ENCODE measurements around the gene INTS7. TPM values are rescaled to one million over a fixed set of nuclear protein-coding genes. Genes with fewer than 3 reads are reported as not detected.

The INTS7 gene
- total RNA-seq, 1 experiment from 2014 or later: 25.3 TPM

- Histone ChIP-seq H3K36me3 (ENCODE audit: low read depth, low read length) (no peaks in the 10 kb centered on the region), H3K4me1 (ENCODE audit: insufficient read depth, low read length) (peaks cover 18% of the 10 kb centered on the region), H3F3A (ENCODE audit: low read length, unreplicated experiment) (no peaks in the 10 kb centered on the region), H3K79me2 (ENCODE audit: low read length) (no peaks in the 10 kb centered on the region), H3K27ac (ENCODE audit: low read length) (no peak overlapping the region), H3K27me3 (ENCODE audit: low read length) (peaks cover 29% of the 10 kb centered on the region), H3K4me2 (ENCODE audit: low read length) (no peak overlapping the region), H3K9me2 (replicated peaks; ENCODE audit: low read length) (no peaks in the 10 kb centered on the region), H4K20me1 (ENCODE audit: low read length) (0 out of 2 replicates have a peak, but pooled peaks cover 5% of the 10 kb centered on the region), H3K9ac (ENCODE audit: low read length) (no peak overlapping the region), H2AFZ (ENCODE audit: low read length) (no peak overlapping the region), H3K4me3 (ENCODE audit: low read length) (no peak overlapping the region), H3K9me3 (ENCODE audit: low read length) (no peaks in the 10 kb centered on the region)
- no peak for DNase-seq
- CTCF ChIA-PET: no interaction called here
- no TSS peak for BruUV-seq (replicated peaks)
- TF ChIP-seq EZH2phosphoT487 (IDR thresholded peaks at IDR 0.05; ENCODE audit: borderline replicate concordance, low read length): no peak
- TF ChIP-seq CTCF (conservative IDR thresholded peaks at IDR 0.05; ENCODE audit: low read depth, low read length): no peak
- TF ChIP-seq EZH2 (IDR thresholded peaks at IDR 0.05; ENCODE audit: low read length, unreplicated experiment): no peak
- intact Hi-C loops (cut with micrococcal nuclease): no loop called here
- POLR2A ChIA-PET (ENCODE audit: unreplicated experiment): no interaction called here
- ATAC-seq: no peak
These were observed 112.3 kb downstream of the INTS7 start for GRCh38 chr1:211923095-211923494.

- no peak for ATAC-seq
- ChIA-PET POLR2A (ENCODE audit: unreplicated experiment) (no interaction called here), CTCF (no interaction called here)
- intact Hi-C loops (cut with micrococcal nuclease): no loop called here
- Histone ChIP-seq H3K9me2 (replicated peaks; ENCODE audit: low read length) (no peaks in the 10 kb centered on the region), H3K4me2 (ENCODE audit: low read length) (no peak overlapping the region), H3K4me3 (ENCODE audit: low read length) (no peak overlapping the region), H4K20me1 (ENCODE audit: low read length) (0 out of 2 replicates have a peak, but pooled peaks cover 5% of the 10 kb centered on the region), H2AFZ (ENCODE audit: low read length) (no peak overlapping the region), H3K4me1 (ENCODE audit: insufficient read depth, low read length) (peaks cover 21% of the 10 kb centered on the region), H3K9ac (ENCODE audit: low read length) (no peak overlapping the region), H3K9me3 (ENCODE audit: low read length) (no peaks in the 10 kb centered on the region), H3F3A (ENCODE audit: low read length, unreplicated experiment) (no peaks in the 10 kb centered on the region), H3K27me3 (ENCODE audit: low read length) (peaks cover 38% of the 10 kb centered on the region), H3K27ac (ENCODE audit: low read length) (no peak overlapping the region), H3K79me2 (ENCODE audit: low read length) (no peaks in the 10 kb centered on the region), H3K36me3 (ENCODE audit: low read depth, low read length) (no peaks in the 10 kb centered on the region)
- BruUV-seq (replicated peaks): no TSS peak
- TF ChIP-seq EZH2 (IDR thresholded peaks at IDR 0.05; ENCODE audit: low read length, unreplicated experiment) (no peak), EZH2phosphoT487 (IDR thresholded peaks at IDR 0.05; ENCODE audit: borderline replicate concordance, low read length) (no peak)
- no peak for DNase-seq
These were observed 113.7 kb downstream of the INTS7 start for GRCh38 chr1:211921579-211922095.

- Histone ChIP-seq H4K20me1 (ENCODE audit: low read length) (0 out of 2 replicates have a peak, but pooled peaks cover 5% of the 10 kb centered on the region), H3K36me3 (ENCODE audit: low read depth, low read length) (no peaks in the 10 kb centered on the region), H3K27ac (ENCODE audit: low read length) (peak overlapping the region; percentile 28), H3K27me3 (ENCODE audit: low read length) (peaks cover 47% of the 10 kb centered on the region), H3K4me1 (ENCODE audit: insufficient read depth, low read length) (peaks cover 21% of the 10 kb centered on the region), H3K4me2 (ENCODE audit: low read length) (no peak overlapping the region), H3F3A (ENCODE audit: low read length, unreplicated experiment) (no peaks in the 10 kb centered on the region), H2AFZ (ENCODE audit: low read length) (no peak overlapping the region), H3K9ac (ENCODE audit: low read length) (no peak overlapping the region), H3K4me3 (ENCODE audit: low read length) (no peak overlapping the region), H3K9me2 (replicated peaks; ENCODE audit: low read length) (no peaks in the 10 kb centered on the region), H3K9me3 (ENCODE audit: low read length) (no peaks in the 10 kb centered on the region), H3K79me2 (ENCODE audit: low read length) (no peaks in the 10 kb centered on the region)
- BruUV-seq (replicated peaks): no TSS peak
- TF ChIP-seq EZH2 (IDR thresholded peaks at IDR 0.05; ENCODE audit: low read length, unreplicated experiment): no peak
- TF ChIP-seq CTCF (conservative IDR thresholded peaks at IDR 0.05; ENCODE audit: low read depth, low read length): no peak
- no peak for TF ChIP-seq EZH2phosphoT487 (IDR thresholded peaks at IDR 0.05; ENCODE audit: borderline replicate concordance, low read length)
- intact Hi-C loops (cut with micrococcal nuclease): no loop called here
- ChIA-PET CTCF (no interaction called here), POLR2A (ENCODE audit: unreplicated experiment) (interaction anchor here (0.5 kb wide), 1 partner anchor 218 kb away, joined by 31 read pairs; no protein-coding TSS in a partner anchor)
- DNase-seq: no peak
- peak; percentile 17; the same call in 1 of the 2 replicates for ATAC-seq
These were observed 114.6 kb downstream of the INTS7 start for GRCh38 chr1:211920602-211921226.
